NCI-H128 (cell line): ENCODE measurements around the gene CCT7.

Experiments used
- DNase-seq: peaks from one replicate; lab custom pipeline; 2025; ENCODE audit not compliant: unreplicated experiment; lab: John Stamatoyannopoulos, UW

Gene CCT7

DNA sequence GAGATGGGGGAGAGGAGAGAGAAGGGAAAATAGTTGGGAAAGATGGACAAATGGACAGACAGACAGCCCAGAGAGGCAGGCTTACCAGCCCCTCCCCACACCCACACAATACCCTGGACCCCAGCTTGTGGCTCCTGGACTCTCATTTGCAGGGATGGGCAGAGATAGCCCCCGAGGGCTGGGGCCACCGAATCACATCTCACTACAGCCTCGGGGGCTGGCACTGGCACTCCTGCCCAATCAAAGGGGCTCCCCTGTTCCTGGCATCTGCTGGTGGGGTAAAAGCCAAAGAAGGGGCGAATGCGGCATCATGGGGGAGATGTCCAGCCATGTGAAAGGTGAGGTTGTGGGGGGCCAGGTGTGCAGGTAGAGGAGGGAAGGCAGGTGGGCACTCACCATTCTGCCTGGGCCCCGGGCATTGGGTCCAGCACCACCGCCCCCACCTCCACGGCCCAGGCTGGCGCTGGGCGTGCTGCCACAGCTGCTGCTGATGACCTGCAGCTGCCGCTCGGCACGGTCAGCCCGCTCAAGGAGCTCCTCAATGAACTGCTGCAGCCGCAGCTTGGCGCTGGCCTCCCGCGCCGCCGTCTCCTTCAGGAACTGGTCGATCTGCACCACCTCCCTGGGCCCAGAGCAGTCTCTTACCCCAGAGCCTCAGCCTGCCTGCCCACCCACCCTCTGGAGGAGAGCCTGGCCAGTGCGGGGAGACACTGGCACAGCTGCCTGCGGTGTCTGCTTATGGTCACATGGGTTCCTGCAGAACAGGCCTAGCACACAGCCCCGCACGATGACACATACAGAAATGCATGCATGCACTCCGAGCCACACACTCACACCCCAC, 32.2 kb downstream of the CCT7 start:
- DNase-seq = no peak

GRCh38 chr2:73267008-73267407, 32.9 kb downstream of the CCT7 start:
- no peak for DNase-seq

GRCh38 chr2:73268366-73268829, 34.3 kb downstream of the CCT7 start:
- peak; percentile 16 for DNase-seq

- peak; percentile 25 for DNase-seq
These were observed 35.0 kb downstream of the CCT7 start for GRCh38 chr2:73268830-73269685.

DNA sequence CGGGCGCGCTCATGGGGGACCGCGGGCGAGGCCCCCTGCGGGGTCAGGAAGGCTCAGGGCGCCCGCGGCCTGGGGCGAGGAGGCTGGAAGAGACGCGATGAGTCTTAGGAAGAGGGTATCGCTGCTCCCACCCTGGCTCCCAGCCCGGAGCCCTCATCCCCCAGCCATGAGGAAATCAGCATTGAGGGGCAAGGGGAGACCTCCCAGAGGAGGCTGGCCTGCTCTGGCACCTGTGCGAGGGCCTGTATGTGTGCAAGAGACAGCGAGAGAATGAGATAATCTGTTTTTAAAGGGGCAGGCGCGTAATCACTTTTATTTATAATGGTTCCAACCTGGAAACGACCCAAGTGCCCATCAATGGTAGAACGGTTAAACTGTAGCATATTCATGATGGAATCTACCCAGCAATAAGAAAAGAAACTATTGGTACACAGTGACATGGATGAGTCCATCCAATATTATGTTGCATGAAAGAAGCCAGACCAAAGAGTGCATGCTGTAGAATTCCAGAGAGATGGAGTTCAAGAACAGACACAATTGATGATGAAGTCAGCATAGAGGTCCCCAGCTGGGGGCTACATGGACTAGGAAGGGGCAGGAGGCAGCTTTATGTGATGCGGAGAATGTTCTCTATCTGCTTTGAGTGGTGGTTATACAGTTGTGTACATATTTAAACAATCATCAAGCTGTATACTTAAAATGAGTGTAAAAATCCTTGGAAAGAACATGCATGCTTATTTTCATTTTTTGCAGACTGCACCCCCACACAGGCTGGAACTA, 35.8 kb downstream of the CCT7 start:
- no peak for DNase-seq

DNA sequence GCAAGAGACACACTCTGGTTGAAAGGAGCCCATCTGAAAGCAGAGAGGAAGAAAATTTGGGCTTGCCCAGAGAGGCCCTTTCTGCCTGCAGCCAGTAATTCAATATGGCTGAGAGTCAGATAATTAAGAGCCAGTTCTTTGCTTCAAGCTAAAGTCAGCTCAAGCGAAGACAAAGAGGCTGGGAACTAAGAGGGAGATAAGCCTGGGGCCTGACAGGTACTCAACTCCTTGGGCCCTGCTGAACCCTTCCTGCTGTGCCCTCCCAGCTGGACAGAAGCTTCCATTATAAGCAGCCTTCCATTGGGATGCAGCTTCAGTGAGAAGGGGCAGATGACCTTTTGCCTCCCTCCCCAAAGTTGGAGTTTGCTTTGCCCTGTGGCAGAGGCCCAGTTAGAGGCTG, 38.2 kb downstream of the CCT7 start:
- no peak for DNase-seq

GRCh38 chr2:73279852-73280251, 45.7 kb downstream of the CCT7 start:
- no peak for DNase-seq

- DNase-seq = no peak
These were observed 47.1 kb downstream of the CCT7 start for GRCh38 chr2:73281244-73281643.

GRCh38 chr2:73282924-73283544, 48.9 kb downstream of the CCT7 start:
- no peak for DNase-seq

GRCh38 chr2:73283545-73284295, 49.6 kb downstream of the CCT7 start:
- DNase-seq = no peak

DNA sequence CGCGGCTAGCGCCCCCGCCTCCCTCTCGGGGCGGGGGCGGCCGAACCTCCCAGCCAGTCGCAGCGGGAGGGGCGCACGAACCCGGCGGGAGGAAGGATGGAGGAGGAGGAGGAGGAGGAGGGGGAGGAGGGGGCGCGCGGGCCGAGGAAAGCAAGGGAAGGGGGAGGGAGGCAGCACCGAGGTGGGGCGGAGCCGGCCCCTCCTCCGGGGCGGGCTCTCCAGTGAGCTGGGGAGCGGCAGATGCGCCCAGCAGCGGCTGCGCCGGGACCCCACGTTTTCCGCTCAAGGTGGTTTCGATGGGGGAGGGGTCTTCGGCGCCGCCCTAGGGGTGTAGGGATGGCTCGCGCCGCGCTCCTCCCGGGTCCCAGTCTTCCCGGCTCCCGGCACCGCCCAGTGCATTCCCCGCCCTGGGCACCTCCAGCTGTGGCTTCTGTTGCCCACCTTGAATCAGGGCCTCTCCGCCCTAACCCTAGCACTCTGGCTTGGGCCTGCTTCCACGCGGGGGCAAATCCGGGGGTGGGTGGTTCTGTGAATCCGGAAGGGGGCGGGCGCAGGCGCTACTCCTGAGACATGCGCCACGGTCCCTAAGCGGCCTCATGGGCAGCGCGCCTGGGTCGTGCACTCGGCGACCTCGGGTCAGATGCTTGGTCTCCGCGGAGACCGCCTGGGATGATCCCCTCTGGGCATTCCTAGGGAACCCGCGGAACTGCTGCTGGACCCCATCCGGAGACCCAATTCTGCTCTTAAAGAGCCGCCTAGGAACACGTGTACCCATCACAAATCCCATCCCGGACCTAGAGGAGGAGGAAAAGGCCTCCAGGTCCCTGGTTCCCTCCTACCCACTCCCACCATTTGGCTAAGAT, 50.4 kb downstream of the CCT7 start, which contains the start of gene FBXO41:
Gene FBXO41, minus strand, starts transcription at position 183 of the 863 bp plus-strand sequence. CDS start 14,848 bp downstream, outside the sequence.
- DNase-seq = no peak

DNA sequence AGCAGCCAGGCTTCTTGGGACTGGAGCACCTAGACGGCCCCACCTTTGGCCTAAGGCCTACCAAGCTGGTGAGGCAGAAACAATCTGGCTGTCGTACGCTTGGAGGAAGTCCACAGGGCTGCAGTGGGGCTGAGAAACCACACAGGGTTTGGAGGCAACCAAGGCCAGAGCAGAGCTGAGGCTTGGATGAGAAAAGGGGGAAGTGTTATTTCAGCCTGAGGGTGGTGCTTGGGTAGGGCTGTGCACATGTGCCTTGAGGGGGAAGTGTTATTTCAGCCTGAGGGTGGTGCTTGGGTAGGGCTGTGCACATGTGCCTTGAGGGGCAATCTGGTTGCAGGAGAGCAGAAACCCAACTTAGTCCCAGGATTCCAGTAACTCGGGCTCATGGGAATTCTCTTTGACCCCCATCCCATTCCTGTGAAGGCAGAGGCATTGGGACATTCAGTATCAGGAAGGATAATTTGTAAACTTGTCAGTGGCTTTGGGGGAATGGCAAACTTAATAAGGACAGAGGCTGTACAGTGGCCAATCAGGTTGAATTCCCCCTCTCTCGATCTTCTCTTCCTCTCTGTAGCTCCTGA, 51.1 kb downstream of the CCT7 start:
- DNase-seq = no peak

DNA sequence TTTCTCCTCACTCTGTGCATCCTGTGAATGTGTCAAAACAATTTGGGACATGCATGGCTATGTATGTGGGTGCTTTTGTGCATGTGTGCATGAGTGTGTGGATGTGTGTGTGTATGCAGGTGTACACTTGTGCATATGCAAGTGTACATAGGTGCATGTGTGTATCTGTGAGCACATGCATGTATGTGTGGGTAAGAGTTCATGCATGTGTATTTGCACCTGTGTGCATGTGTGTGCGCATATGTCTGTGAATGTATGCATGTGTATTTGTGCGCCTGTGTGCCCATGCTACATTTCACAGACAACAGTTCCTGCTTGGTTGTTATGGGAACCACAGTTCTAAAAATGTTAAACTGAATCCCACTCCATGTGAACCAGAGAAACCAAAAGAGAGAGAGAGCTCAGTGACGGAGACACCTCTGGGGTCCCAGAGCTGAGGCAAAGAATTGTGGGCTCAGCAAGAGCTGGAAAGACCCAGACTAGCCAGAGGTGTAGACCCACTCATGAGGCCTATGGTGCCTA, 52.1 kb downstream of the CCT7 start:
- no peak for DNase-seq

GRCh38 chr2:73289304-73289703, 55.2 kb downstream of the CCT7 start:
- no peak for DNase-seq

- peak; percentile 38 for DNase-seq
These were observed 56.1 kb downstream of the CCT7 start for GRCh38 chr2:73290049-73290839.

- DNase-seq = no peak
These were observed 57.0 kb downstream of the CCT7 start for GRCh38 chr2:73291093-73291460.

DNA sequence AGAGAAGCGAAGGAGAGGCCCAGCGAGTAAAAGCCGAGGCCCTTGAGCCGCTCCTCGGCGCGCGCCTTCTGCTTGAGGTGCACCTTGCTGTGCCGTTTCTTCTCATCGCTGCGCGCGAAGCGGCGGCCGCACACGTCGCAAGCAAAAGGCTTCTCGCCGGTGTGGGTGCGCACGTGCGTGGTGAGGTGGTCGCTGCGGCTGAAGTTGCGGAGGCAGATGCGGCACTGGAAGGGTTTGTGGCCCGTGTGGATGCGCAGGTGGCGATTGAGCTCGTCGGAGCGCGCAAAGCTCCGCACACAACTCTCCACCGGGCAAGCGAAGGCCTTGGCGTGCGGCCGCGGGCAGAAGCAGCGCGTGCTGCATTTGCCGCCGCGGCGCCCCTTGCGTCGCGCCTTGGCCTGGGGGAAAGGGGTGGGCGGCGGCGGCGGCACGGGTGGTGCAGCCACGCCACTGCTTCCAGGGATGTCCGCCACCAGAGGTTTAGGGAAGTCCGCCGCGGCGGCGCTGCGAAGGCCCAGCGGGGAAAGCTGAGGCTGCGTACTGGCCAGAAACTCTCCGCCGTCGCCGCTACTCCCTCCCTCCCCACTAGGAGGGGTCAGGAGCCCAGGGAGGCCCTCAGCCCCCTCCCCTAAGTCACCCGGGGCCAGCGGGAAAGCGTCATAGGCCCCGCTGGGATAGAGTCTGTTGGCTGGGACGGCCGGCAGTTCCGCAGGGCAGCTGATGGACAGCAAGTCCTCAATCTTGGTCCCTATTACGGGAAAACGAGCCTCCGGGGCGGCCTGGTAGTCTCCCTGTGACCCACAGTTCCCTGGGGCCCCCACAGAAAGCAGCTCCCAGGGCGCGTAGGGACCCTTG, 57.6 kb downstream of the CCT7 start:
- DNase-seq = no peak
